SH-SY5Y (cell line): ENCODE measurements around the gene HPCAL1.

Experiments used
- GATA2 ChIP-seq: IDR thresholded peaks from 2 replicates; pipeline ENCODE4 v1.6.1; 2011; ENCODE audit warnings: mild to moderate bottlenecking, low read depth, low read length
- GATA3 ChIP-seq: IDR thresholded peaks from 2 replicates; pipeline ENCODE4 v1.6.1; 2011; ENCODE audit warnings: low read depth, mild to moderate bottlenecking, low read length, moderate library complexity

- TF ChIP-seq GATA3 (no peak), GATA2 (no peak)
Measured at GRCh38 chr2:10452312-10452711, 149.6 kb downstream of the HPCAL1 start.
